HG02678 (cell line): Measurements from ENCODE around the gene ADAMTS13.
A peak's percentile ranks its signal among the peaks of the same experiment; 100 is the strongest.

Source experiments
- ATAC-seq: cut with Tn5 transposase; IDR thresholded peaks from one replicate; pipeline ENCODE4 v1.9.1; 2021; ENCODE audit warnings: mild to moderate bottlenecking, moderate library complexity; ENCODE audit not compliant: unreplicated experiment

Gene ADAMTS13

GRCh38 chr9:133452562-133452961, 30.4 kb downstream of the ADAMTS13 start:
- no peak for ATAC-seq

GRCh38 chr9:133453651-133454050, 31.5 kb downstream of the ADAMTS13 start:
- ATAC-seq, result no peak

DNA sequence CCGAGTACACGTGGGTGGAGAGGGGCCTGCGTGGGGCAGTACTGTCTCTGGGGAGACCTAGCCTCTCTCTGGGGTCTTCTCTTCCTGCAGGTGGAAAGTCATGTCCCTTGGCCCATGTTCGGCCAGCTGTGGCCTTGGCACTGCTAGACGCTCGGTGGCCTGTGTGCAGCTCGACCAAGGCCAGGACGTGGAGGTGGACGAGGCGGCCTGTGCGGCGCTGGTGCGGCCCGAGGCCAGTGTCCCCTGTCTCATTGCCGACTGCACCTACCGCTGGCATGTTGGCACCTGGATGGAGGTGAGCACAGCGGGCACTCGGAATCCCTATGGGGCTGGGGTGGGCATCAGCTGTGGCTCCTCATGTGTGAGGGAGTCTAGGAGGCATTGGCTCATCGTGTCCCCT, 32.2 kb downstream of the ADAMTS13 start:
- ATAC-seq, result no peak

DNA sequence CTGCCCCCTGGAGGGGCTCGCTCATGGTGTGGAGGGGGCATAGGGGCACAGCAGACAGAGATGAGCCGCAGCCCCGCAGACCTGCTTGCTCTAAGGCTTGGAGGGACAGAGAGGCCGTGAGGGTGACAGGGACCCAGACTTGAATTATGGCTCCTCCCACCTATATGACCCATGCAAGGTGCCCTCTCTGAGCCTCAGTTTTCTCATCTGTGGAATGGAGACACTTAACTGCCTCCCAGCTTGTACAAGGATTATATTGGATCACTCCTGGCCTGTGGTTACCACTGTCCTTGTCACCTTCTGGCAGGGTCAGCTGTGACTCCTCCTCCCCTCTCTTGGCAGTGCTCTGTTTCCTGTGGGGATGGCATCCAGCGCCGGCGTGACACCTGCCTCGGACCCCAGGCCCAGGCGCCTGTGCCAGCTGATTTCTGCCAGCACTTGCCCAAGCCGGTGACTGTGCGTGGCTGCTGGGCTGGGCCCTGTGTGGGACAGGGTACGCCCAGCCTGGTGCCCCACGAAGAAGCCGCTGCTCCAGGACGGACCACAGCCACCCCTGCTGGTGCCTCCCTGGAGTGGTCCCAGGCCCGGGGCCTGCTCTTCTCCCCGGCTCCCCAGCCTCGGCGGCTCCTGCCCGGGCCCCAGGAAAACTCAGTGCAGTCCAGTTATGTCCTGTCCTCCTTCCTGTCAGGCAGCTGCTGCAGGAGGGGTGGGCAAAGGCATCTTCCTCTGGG, 32.9 kb downstream of the ADAMTS13 start:
- ATAC-seq, result no peak

GRCh38 chr9:133455936-133456335, 33.8 kb downstream of the ADAMTS13 start:
- no peak for ATAC-seq

GRCh38 chr9:133456409-133456808, 34.2 kb downstream of the ADAMTS13 start:
- ATAC-seq, result no peak

- ATAC-seq, result no peak
Measured at GRCh38 chr9:133457233-133457632, 35.1 kb downstream of the ADAMTS13 start.

DNA sequence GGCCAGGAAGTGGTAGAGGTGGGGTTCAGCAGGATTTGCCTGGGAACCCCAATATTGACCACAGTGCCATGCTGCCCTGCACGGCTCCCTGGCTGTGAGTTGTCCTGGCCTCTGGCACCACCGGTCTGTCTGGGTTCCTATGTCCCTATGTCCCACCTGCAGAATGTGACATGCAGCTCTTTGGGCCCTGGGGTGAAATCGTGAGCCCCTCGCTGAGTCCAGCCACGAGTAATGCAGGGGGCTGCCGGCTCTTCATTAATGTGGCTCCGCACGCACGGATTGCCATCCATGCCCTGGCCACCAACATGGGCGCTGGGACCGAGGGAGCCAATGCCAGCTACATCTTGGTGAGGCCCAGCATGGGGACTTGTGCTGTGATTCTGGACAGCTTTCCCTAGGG, 35.6 kb downstream of the ADAMTS13 start:
- ATAC-seq, result no peak

DNA sequence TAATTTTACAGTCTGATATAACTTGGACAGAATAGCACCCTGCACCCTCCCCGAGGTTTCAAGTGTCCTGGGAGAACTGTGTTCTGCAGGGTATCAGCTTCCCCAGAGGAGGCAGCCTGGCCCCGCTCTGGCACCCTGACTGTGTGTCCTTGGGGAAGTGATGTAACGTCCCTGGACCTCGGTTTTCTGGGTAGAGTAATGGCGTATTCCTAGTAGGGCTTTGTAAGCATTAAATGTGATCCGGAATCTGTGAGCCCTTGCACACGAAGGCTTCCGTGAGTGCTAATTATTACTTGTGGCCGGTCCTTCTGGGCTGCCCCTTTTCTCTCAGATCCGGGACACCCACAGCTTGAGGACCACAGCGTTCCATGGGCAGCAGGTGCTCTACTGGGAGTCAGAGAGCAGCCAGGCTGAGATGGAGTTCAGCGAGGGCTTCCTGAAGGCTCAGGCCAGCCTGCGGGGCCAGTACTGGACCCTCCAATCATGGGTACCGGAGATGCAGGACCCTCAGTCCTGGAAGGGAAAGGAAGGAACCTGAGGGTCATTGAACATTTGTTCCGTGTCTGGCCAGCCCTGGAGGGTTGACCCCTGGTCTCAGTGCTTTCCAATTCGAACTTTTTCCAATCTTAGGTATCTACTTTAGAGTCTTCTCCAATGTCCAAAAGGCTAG, 36.6 kb downstream of the ADAMTS13 start:
- ATAC-seq, result no peak

GRCh38 chr9:133459476-133460404, 37.6 kb downstream of the ADAMTS13 start, which contains the start of gene CACFD1:
Gene CACFD1, plus strand, starts transcription at chr9:133459978. Its CDS starts 89 bp downstream, at chr9:133460067.
- peak; percentile 76 for ATAC-seq

GRCh38 chr9:133460405-133461175, 38.4 kb downstream of the ADAMTS13 start:
- ATAC-seq, result peak; percentile 27

GRCh38 chr9:133461975-133462374, 39.8 kb downstream of the ADAMTS13 start:
- no peak for ATAC-seq

GRCh38 chr9:133463234-133463863, 41.2 kb downstream of the ADAMTS13 start:
- no peak for ATAC-seq

DNA sequence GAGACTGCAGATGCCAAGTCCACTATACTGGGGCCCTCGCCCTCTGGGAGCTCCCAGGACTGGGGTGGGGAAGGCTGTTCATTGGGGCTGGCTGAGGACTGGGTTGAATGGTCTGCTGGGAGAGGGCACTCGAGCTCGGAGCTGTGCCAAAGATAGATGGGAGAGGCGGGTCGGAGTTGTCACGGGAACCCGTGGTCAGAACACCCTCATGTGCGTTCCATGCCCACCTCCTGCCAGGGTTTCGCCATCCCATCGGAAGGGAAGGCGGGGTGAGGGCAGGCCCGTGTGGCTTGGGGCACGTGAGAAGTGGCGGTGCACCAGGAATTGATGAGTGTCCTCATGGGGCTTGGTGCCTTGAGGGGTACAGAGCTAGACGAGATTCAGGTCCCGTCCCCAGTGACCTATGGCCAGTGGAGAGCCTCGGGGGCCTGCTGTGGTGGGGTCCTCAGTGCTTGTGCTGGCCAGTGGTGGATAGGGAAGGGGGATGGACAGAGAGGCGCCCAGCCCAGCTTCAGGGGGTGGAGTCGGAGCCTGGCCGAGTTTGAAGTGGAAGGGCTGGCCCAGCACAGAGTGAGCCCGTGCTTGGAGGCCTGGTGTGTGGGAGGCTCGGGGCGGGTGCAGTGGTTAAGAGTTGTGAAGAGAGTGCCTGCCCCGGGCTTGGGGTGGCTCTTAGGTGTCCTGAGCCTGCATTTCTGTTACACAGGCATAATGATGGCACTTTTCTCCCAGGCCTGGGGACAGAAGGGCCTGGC, 41.9 kb downstream of the ADAMTS13 start:
- ATAC-seq, result no peak

DNA sequence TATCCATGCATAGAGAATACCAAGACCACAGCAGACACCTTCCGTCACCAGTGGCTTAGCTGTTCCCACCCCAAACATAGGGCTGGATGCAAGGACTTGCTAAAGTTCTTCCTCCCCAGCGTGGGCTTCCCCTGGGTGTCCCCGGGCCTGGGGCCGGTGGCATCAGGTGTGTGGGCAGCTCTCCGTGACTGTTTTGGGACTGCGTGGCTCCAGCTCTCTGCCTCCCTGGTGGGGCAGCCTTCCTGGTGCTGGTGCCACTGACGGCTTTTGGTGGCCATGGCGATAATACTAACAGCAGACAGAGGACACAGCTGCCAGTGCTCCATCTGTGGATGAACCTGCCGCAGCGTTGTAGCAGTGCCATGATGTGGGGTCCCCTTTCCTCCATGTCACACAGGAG, 42.5 kb downstream of the ADAMTS13 start:
- ATAC-seq, result no peak

DNA sequence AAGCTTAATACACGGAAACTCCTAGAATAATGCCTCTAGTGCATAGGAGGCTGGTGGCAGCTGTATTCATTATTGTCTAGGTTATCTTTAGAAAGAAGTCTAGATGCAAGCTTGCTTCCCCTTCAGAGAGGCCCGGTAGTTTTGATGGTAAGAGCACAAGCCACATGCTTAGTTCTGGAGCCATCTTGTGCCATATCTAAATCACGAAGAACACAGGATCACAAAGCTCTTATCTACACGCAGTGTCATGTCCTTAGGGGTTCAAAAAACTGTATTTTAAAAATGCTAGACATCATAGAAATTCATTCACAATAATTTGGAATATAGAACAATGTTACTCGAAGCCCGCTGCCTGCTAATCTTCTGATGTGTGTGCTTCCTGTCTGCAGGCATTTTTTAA, 43.8 kb downstream of the ADAMTS13 start:
- ATAC-seq, result no peak

GRCh38 chr9:133467101-133467500, 44.9 kb downstream of the ADAMTS13 start:
- no peak for ATAC-seq

DNA sequence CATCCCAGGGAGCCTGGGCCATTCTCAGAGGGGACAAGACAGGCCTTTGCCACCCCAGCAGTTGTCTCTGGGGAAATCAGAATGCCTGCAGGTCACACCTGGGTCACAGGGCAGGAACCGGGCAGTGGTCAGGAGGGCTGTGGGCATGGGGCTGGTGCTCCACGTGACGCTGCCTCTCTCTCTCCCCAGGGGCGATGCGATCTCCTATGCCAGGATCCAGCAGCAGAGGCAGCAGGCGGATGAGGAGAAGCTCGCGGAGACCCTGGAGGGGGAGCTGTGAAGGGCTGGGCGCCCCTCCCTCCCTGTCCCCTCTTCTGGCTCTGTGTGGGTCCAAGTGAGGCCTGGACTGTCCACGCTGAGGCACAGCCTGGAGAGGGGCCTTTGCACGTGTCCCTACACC, 46.2 kb downstream of the ADAMTS13 start:
- ATAC-seq, result no peak

DNA sequence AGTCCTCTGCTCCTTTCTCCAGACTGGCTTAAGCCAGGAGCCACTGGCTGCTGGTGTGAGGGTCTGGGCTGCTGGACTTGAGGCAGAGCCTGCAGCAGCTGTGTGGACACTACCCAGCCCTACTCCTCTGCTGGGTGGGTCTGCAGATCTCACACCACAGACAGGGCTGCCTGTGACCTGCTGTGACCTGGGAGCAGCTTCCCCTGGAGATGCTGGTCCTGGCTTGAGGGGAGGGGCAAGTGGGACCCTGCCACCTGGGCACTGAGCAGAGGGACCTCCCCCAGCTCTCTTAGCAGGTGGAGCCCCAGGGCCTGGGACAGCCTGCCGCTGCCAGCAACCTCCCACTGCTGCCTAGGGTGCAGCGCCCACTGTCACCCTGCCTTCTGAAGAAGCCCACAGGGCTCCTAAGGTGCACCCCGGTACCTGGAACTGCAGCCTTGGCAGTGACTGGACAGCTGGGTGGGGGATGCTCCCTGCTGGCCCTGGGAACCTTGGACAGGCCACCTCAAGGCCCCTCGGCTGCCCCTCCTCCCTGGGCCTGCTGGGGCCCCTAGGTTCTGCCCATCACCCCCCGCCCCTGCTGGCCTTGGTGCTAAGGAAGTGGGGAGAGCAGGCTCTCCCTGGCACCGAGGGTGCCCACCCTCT, 46.7 kb downstream of the ADAMTS13 start:
- ATAC-seq, result no peak
